IMR-90 (cell line): ENCODE measurements around the gene DMD. TPM values are rescaled to one million over a fixed set of nuclear protein-coding genes. Genes with fewer than 3 reads are reported as not detected.

Source experiments
- ATAC-seq: fragments of 200-7000 bp; cut with Tn5 transposase; 2 replicates; pipeline ENCODE4 v1.9.1; 2020; ENCODE audit warnings: low read depth, mild to moderate bottlenecking, moderate library complexity
- BruUV-seq: library from RNA; stranded (reverse); fragments of 400-500 nt; replicated peaks from 2 replicates; lab custom pipeline; 2021; lab: Mats Ljungman, UMichigan
- CTCF ChIA-PET: fragments of 300-600 bp; formaldehyde crosslinking; extraction: SDS; loops from one replicate; lab custom pipeline; 2021; ENCODE audit warnings: antibody characterized with exemption; lab: Yijun Ruan, JAX
- POLR2A ChIA-PET: fragments of 300-600 bp; sonication (Branson Sonifier 250); formaldehyde crosslinking; loops from one replicate; lab custom pipeline; 2022; ENCODE audit warnings: antibody characterized with exemption; ENCODE audit not compliant: unreplicated experiment; lab: Charles Lee
- DNase-seq: peaks from one replicate; pipeline ENCODE4 v3.0.0; 2013
- H2AFZ ChIP-seq: replicated peaks from 2 replicates; pipeline ENCODE3; 2013; ENCODE audit warnings: low read length, mild to moderate bottlenecking; ENCODE audit not compliant: poor library complexity
- H2AK5ac ChIP-seq: 2 replicates; pipeline ENCODE4 v1.6.1; 2013; ENCODE audit warnings: low read depth, low read length, inconsistent platforms
- H2AK9ac ChIP-seq: replicated peaks from 2 replicates; pipeline ENCODE3; 2013; ENCODE audit warnings: mild to moderate bottlenecking, low read depth, low read length, moderate library complexity; ENCODE audit not compliant: poor library complexity
- H2BK120ac ChIP-seq: 2 replicates; pipeline ENCODE4 v1.6.1; 2013; ENCODE audit warnings: low read depth, low read length, inconsistent platforms
- H2BK15ac ChIP-seq: 3 replicates; pipeline ENCODE4 v1.6.1; 2013; ENCODE audit warnings: low read depth, low read length, inconsistent platforms
- H2BK20ac ChIP-seq: 2 replicates; pipeline ENCODE4 v1.6.1; 2013; ENCODE audit warnings: low read depth, mild to moderate bottlenecking, inconsistent platforms, low read length, moderate library complexity
- H2BK5ac ChIP-seq: 2 replicates; pipeline ENCODE4 v1.6.1; 2013; ENCODE audit warnings: mild to moderate bottlenecking, low read depth, low read length, inconsistent platforms; ENCODE audit not compliant: poor library complexity, severe bottlenecking
- H3K14ac ChIP-seq: replicated peaks from 2 replicates; pipeline ENCODE4 v1.6.1; 2013; ENCODE audit warnings: low read depth, low read length, inconsistent platforms
- H3K18ac ChIP-seq: 2 replicates; pipeline ENCODE4 v1.6.1; 2013; ENCODE audit warnings: low read depth, low read length, control low read depth
- H3K23ac ChIP-seq: 2 replicates; pipeline ENCODE4 v1.6.1; 2013; ENCODE audit warnings: low read depth, low read length, inconsistent platforms
- H3K27ac ChIP-seq: 2 replicates; pipeline ENCODE4 v1.5.1; 2013; ENCODE audit warnings: mild to moderate bottlenecking, control low read depth, low read length; ENCODE audit not compliant: insufficient read depth
- H3K27me3 ChIP-seq: 2 replicates; pipeline ENCODE4 v1.6.1; 2013; ENCODE audit warnings: low read length; ENCODE audit not compliant: control insufficient read depth, insufficient read depth
- H3K36me3 ChIP-seq: 2 replicates; pipeline ENCODE4 v1.6.1; 2013; ENCODE audit warnings: low read length, mixed read lengths; ENCODE audit not compliant: control insufficient read depth, insufficient read depth
- H3K4ac ChIP-seq: 2 replicates; pipeline ENCODE4 v1.6.1; 2013; ENCODE audit warnings: low read depth, low read length, inconsistent platforms
- H3K4me1 ChIP-seq: 2 replicates; pipeline ENCODE4 v1.6.1; 2013; ENCODE audit warnings: low read length, mixed read lengths; ENCODE audit not compliant: control insufficient read depth, insufficient read depth
- H3K4me2 ChIP-seq: 2 replicates; pipeline ENCODE4 v1.6.1; 2013; ENCODE audit warnings: low read depth, mild to moderate bottlenecking, control low read depth, low read length, moderate library complexity
- H3K4me3 ChIP-seq: 2 replicates; pipeline ENCODE4 v1.5.1; 2013; ENCODE audit warnings: low read depth, mild to moderate bottlenecking, control low read depth, low read length, moderate library complexity; ENCODE audit not compliant: insufficient read depth
- H3K56ac ChIP-seq: 2 replicates; pipeline ENCODE4 v1.6.1; 2013; ENCODE audit warnings: low read length, inconsistent platforms; ENCODE audit not compliant: insufficient read depth; ENCODE audit errors: extremely low read depth
- H3K79me1 ChIP-seq, 2 experiments: 2 replicates each; pipeline ENCODE4 v1.6.1; 2013; ENCODE audit warnings: low read length in 2 of 2, inconsistent platforms in 1 of 2, low read depth in 1 of 2
- H3K9ac ChIP-seq: 2 replicates; pipeline ENCODE4 v1.6.1; 2013; ENCODE audit warnings: low read depth, low read length, control low read depth
- H3K9me1 ChIP-seq: 2 replicates; pipeline ENCODE4 v1.6.1; 2013; ENCODE audit warnings: low read length, inconsistent platforms; ENCODE audit not compliant: insufficient read depth
- H3K9me3 ChIP-seq: 2 replicates; pipeline ENCODE4 v1.6.1; 2013; ENCODE audit warnings: low read length; ENCODE audit not compliant: control insufficient read depth, insufficient read depth
- H4K20me1 ChIP-seq: 2 replicates; pipeline ENCODE4 v1.6.1; 2013; ENCODE audit warnings: low read length, inconsistent platforms; ENCODE audit not compliant: insufficient read depth
- H4K5ac ChIP-seq: 2 replicates; pipeline ENCODE4 v1.6.1; 2013; ENCODE audit warnings: mild to moderate bottlenecking, low read depth, low read length, control low read depth
- H4K8ac ChIP-seq, 2 experiments: 2 replicates each; pipeline ENCODE4 v1.6.1; 2013; ENCODE audit warnings: low read depth in 2 of 2, low read length in 2 of 2, control low read depth in 1 of 2, inconsistent platforms in 1 of 2
- H4K91ac ChIP-seq: 2 replicates; pipeline ENCODE4 v1.6.1; 2013; ENCODE audit warnings: low read depth, low read length, inconsistent platforms; ENCODE audit not compliant: insufficient read depth
- CEBPB ChIP-seq: IDR thresholded peaks from 2 replicates; pipeline ENCODE4 v1.6.1; 2012; ENCODE audit warnings: low read depth, low read length, improper control_type of control experiment
- FOS ChIP-seq: fragments of 150-350 bp; IDR thresholded peaks from 2 replicates; pipeline ENCODE4 v1.6.1; 2016; ENCODE audit warnings: low read depth, low read length
- MAFK ChIP-seq: IDR thresholded peaks from 2 replicates; pipeline ENCODE4 v1.6.1; 2012; ENCODE audit warnings: low read depth, low read length, improper control_type of control experiment
- POLR2A ChIP-seq: IDR thresholded peaks from 2 replicates; pipeline ENCODE4 v1.6.1; 2012; ENCODE audit warnings: mild to moderate bottlenecking, low read depth, low read length
- RAD21 ChIP-seq: IDR thresholded peaks from 2 replicates; pipeline ENCODE4 v1.6.1; 2012; ENCODE audit warnings: low read length, improper control_type of control experiment
- RFX5 ChIP-seq: IDR thresholded peaks from 2 replicates; pipeline ENCODE4 v1.8.0; 2012; ENCODE audit warnings: low read depth, mild to moderate bottlenecking, low read length, moderate library complexity
- WGBS, 2 experiments: methylation state at CpG; one replicate each; pipeline versions ENCODE4 v1.1.5 to v1.1.7; 2013; ENCODE audit warnings: missing lambda C conversion rate in 2 of 2; ENCODE audit not compliant: insufficient read length in 1 of 2; ENCODE audit errors: extremely low coverage in 2 of 2; 5-methylcytosine and 5-hydroxymethylcytosine counted together
- dilution Hi-C: fragments of 300-500 bp; cut with HindIII; formaldehyde crosslinking; loops from one replicate; pipeline ENCODE4 v1.14.3; 2018; ENCODE audit warnings: low sequenced_read_pairs; ENCODE audit not compliant: unreplicated experiment
- in situ Hi-C: fragments of 300-500 bp; cut with MboI; formaldehyde crosslinking; loops from 3 replicates; pipeline ENCODE4 v1.14.3; 2019; ENCODE audit warnings: low sequenced_read_pairs, inconsistent platforms, mixed read lengths
- intact Hi-C: fragments of 100-400 bp; cut with micrococcal nuclease; formaldehyde crosslinking; loops from 2 replicates; pipeline ENCODE4 v1.10.0; 2022
- polyA plus RNA-seq, 3 experiments: library from polyadenylated mRNA; depleted of rRNA; stranded (reverse); fragments of >200 nt; gene quantifications; 2 replicates each; pipeline ENCODE4 v1.2.3, GENCODE V29; 2012; ENCODE audit warnings: low replicate concordance in 1 of 3
- total RNA-seq: library from RNA; depleted of rRNA; stranded (reverse); fragments of >200 nt; gene quantifications from 2 replicates; pipeline ENCODE4 v1.2.3, GENCODE V29; 2012

Gene DMD
- total and polyA plus RNA-seq, 2 of the 4 experiments (the other 2 are of a cell fraction): 6.6 to 11.8 TPM

GRCh38 chrX:31336419-31336818, 1874.9 kb downstream of the DMD start:
- Histone ChIP-seq H4K20me1 (no peaks in the 10 kb centered on the region), H3K4me1 (no peaks in the 10 kb centered on the region), H3K27ac (no peak overlapping the region), H3K18ac (no peak overlapping the region), H3K14ac (no peak overlapping the region), H3K4me2 (no peak overlapping the region), H4K8ac (no peak overlapping the region), H2AK5ac (no peak overlapping the region), H2BK15ac (no peak overlapping the region), H2AFZ (no peak overlapping the region), H4K5ac (no peak overlapping the region), H2BK120ac (no peak overlapping the region), H3K9me3 (no peaks in the 10 kb centered on the region), H3K23ac (no peak overlapping the region), H3K9me1 (no peaks in the 10 kb centered on the region), H3K27me3 (no peaks in the 10 kb centered on the region), H3K56ac (no peak overlapping the region), H2BK20ac (no peak overlapping the region), H3K4ac (no peak overlapping the region), H3K79me1 (no peaks in the 10 kb centered on the region), H4K91ac (no peak overlapping the region), H2BK5ac (no peak overlapping the region), H3K4me3 (no peak overlapping the region), H3K9ac (no peak overlapping the region), H3K36me3 (no peaks in the 10 kb centered on the region), H2AK9ac (no peak overlapping the region)
- no TSS peak for BruUV-seq
- CTCF ChIA-PET: interaction anchor here (0.8 kb wide), 1 partner anchor 24 kb away, joined by 4 read pairs; no protein-coding TSS in a partner anchor
- ATAC-seq (no peak), DNase-seq (no peak)
- 57% methylated on average over 1 of the region's 2 CpGs; no CpG with 5 or more reads in 1 of the 2 experiments for WGBS, 2 experiments
- POLR2A ChIA-PET: no interaction called here
- TF ChIP-seq POLR2A (no peak), CEBPB (no peak), RAD21 (no peak), RFX5 (no peak), FOS (no peak), MAFK (no peak)
- intact Hi-C loops: no loop called here
- in situ Hi-C loops: no loop called here
- dilution Hi-C loops: no loop called here
